Measurements from ENCODE around the gene CNST.

- TF ChIP-seq CTCF (IDR thresholded peaks at IDR 0.05) = no peak
- TF ChIP-seq POLR2A (IDR thresholded peaks at IDR 0.05) = no peak
Measured at GRCh38 chr1:246641394-246641793, 75.1 kb downstream of the CNST start.
